HEK293 (cell line): ENCODE data around the gene NRTN.
A peak's percentile ranks its signal among the peaks of the same experiment; 100 is the strongest.

Experiments
- CTCF ChIA-PET: fragments of 350-600 bp; formaldehyde crosslinking; extraction: SDS; loops from one replicate; lab custom pipeline; 2021; ENCODE audit warnings: antibody characterized with exemption; lab: Yijun Ruan, JAX
- POLR2A ChIA-PET: fragments of 300-600 bp; formaldehyde crosslinking; extraction: SDS; loops from one replicate; lab custom pipeline; 2020; ENCODE audit warnings: antibody characterized with exemption, inconsistent platforms; lab: Yijun Ruan, JAX
- H3K27ac ChIP-seq: fragments of 200-500 bp; sonication (Bioruptor generic); 2 replicates; pipeline ENCODE4 v1.5.1; 2014; ENCODE audit warnings: low read depth, low read length, control low read depth, inconsistent platforms; ENCODE audit errors: extremely low read depth
- H3K36me3 ChIP-seq, 2 experiments: fragments of 200-500 bp in 1 of 2; sonication (Bioruptor generic) in 1 of 2; 1 replicate in 1 of 2; 2 replicates in 1 of 2; pipeline ENCODE4 v1.5.1; 2014 to 2017; ENCODE audit warnings: inconsistent platforms in 2 of 2, low read length in 2 of 2; ENCODE audit not compliant: control insufficient read depth in 2 of 2, insufficient read depth in 1 of 2
- H3K4me1 ChIP-seq: fragments of 200-500 bp; sonication (Bioruptor generic); 2 replicates; pipeline ENCODE4 v1.5.1; 2014; ENCODE audit warnings: mild to moderate bottlenecking, low read length, inconsistent platforms; ENCODE audit not compliant: control insufficient read depth, insufficient read depth
- H3K4me3 ChIP-seq: 2 replicates; pipeline ENCODE4 v1.5.1; 2011; ENCODE audit warnings: low read depth, mild to moderate bottlenecking, control low read depth, low read length, moderate library complexity
- H3K9me3 ChIP-seq: fragments of 200-500 bp; sonication (Bioruptor generic); 2 replicates; pipeline ENCODE4 v1.5.1; 2014; ENCODE audit warnings: low read depth, low read length, inconsistent platforms; ENCODE audit not compliant: control insufficient read depth, insufficient read depth
- HOXD13 ChIP-seq: sonication (generic); formaldehyde crosslinking; IDR thresholded peaks from 2 replicates; pipeline ENCODE4 v1.8.0; 2022; ENCODE audit warnings: missing genetic modification reagents, borderline replicate concordance
- SP2 ChIP-seq: fragments of 450-650 bp; formaldehyde crosslinking; IDR thresholded peaks from 2 replicates; pipeline ENCODE4 v1.5.1; 2016; ENCODE audit warnings: missing biosample characterization, missing genetic modification characterization
- SP7 ChIP-seq: fragments of 450-650 bp; formaldehyde crosslinking; IDR thresholded peaks from 2 replicates; pipeline ENCODE4 v1.5.1; 2016; ENCODE audit warnings: missing biosample characterization, missing genetic modification characterization
- ZFHX2 ChIP-seq: fragments of 450-650 bp; formaldehyde crosslinking; conservative IDR thresholded peaks from 2 replicates; pipeline ENCODE4 v1.5.1; 2016; ENCODE audit warnings: missing biosample characterization, missing genetic modification characterization
- ZIC2 ChIP-seq: fragments of 450-650 bp; formaldehyde crosslinking; IDR thresholded peaks from 2 replicates; pipeline ENCODE4 v1.5.1; 2016; ENCODE audit warnings: missing biosample characterization, missing genetic modification characterization
- ZNF132 ChIP-seq: fragments of 450-650 bp; formaldehyde crosslinking; IDR thresholded peaks from 2 replicates; pipeline ENCODE4 v1.5.1; 2017; ENCODE audit warnings: missing biosample characterization, missing genetic modification characterization, borderline replicate concordance
- ZNF133 ChIP-seq: fragments of 450-650 bp; formaldehyde crosslinking; IDR thresholded peaks from 2 replicates; pipeline ENCODE4 v1.5.1; 2016; ENCODE audit warnings: missing biosample characterization, missing genetic modification characterization
- ZNF202 ChIP-seq: fragments of 450-650 bp; formaldehyde crosslinking; IDR thresholded peaks from 2 replicates; pipeline ENCODE4 v1.5.1; 2016; ENCODE audit warnings: missing biosample characterization, missing genetic modification characterization, borderline replicate concordance
- ZNF335 ChIP-seq: fragments of 450-650 bp; formaldehyde crosslinking; conservative IDR thresholded peaks from 2 replicates; pipeline ENCODE4 v1.5.1; 2016; ENCODE audit warnings: missing biosample characterization, missing genetic modification characterization
- ZNF350 ChIP-seq: fragments of 450-650 bp; formaldehyde crosslinking; IDR thresholded peaks from 2 replicates; pipeline ENCODE4 v1.5.0; 2017; ENCODE audit warnings: missing biosample characterization, mild to moderate bottlenecking, missing genetic modification characterization
- ZNF558 ChIP-seq: fragments of 450-650 bp; formaldehyde crosslinking; IDR thresholded peaks from 2 replicates; pipeline ENCODE4 v1.5.1; 2016; ENCODE audit warnings: missing biosample characterization, missing genetic modification characterization
- ZNF626 ChIP-seq: fragments of 450-650 bp; sonication (Bioruptor Pico); formaldehyde crosslinking; IDR thresholded peaks from 2 replicates; pipeline ENCODE4 v1.5.1; 2018; ENCODE audit warnings: missing biosample characterization, missing genetic modification characterization, inconsistent platforms
- ZNF837 ChIP-seq: fragments of 450-650 bp; formaldehyde crosslinking; IDR thresholded peaks from 2 replicates; pipeline ENCODE4 v1.5.1; 2016; ENCODE audit warnings: missing biosample characterization, missing genetic modification characterization
- TF ChIP-seq, protein P1 (sequence below): fragments of 450-650 bp; IDR thresholded peaks from 2 replicates; pipeline ENCODE4 v1.5.1; 2018; ENCODE audit warnings: missing biosample characterization, missing genetic modification characterization
- TF ChIP-seq, protein P2 (sequence below): fragments of 450-650 bp; formaldehyde crosslinking; IDR thresholded peaks from 2 replicates; pipeline ENCODE4 v1.5.1; 2016; ENCODE audit warnings: missing biosample characterization, missing genetic modification characterization
- TF ChIP-seq, protein P3 (sequence below): fragments of 450-650 bp; formaldehyde crosslinking; IDR thresholded peaks from 2 replicates; pipeline ENCODE4 v1.5.1; 2017; ENCODE audit warnings: missing biosample characterization, missing genetic modification characterization
- TF ChIP-seq, protein P4 (sequence below): fragments of 450-650 bp; formaldehyde crosslinking; IDR thresholded peaks from 2 replicates; pipeline ENCODE4 v1.5.1; 2016; ENCODE audit warnings: missing biosample characterization, missing genetic modification characterization

Gene NRTN

DNA sequence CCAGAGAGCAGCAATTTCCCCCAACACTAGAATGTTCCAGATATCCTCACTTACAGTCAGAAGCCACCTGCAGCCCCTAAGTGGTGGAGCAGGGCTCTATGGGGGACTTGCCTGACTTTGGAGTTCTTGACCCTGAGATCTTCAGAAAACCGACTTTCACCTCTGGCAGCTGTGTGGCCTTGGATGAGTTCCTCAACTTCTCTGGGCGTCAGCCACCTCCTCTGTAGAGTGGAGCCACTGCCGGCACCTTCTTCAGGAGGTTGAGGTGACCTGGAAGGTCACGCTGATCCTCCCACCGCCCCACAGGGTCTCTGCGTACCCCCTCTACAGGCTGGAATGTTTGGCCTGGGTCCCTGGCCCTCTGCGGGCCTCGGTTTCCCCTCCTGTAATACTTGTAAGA lies 72.6 kb downstream of the NRTN start:
- ChIA-PET CTCF (interaction anchor here (0.7 to 1.9 kb wide), 5 partner anchors 14 to 73 kb away, joined by 3 to 7 read pairs (median 3); no protein-coding TSS in a partner anchor), POLR2A (no interaction called here)
- no peak overlapping the region for H3K4me3 ChIP-seq
- no peak overlapping the region for H3K27ac ChIP-seq
- H3K36me3 ChIP-seq = no peaks in the 10 kb centered on the region
- H3K9me3 ChIP-seq = no peaks in the 10 kb centered on the region
- TF ChIP-seq ZNF202 (tag by site-specific recombination) = no peak
- TF ChIP-seq ZNF837 = no peak
- no peak for TF ChIP-seq SP2 (tag by site-specific recombination)
- no peak for TF ChIP-seq ZNF133
- TF ChIP-seq SP7 (tag by site-specific recombination) = no peak
- TF ChIP-seq ZNF558 = no peak
- TF ChIP-seq HOXD13 (CRISPR knock-in tag) = no peak
- TF ChIP-seq ZNF350 = no peak
- TF ChIP-seq, protein P1, sequence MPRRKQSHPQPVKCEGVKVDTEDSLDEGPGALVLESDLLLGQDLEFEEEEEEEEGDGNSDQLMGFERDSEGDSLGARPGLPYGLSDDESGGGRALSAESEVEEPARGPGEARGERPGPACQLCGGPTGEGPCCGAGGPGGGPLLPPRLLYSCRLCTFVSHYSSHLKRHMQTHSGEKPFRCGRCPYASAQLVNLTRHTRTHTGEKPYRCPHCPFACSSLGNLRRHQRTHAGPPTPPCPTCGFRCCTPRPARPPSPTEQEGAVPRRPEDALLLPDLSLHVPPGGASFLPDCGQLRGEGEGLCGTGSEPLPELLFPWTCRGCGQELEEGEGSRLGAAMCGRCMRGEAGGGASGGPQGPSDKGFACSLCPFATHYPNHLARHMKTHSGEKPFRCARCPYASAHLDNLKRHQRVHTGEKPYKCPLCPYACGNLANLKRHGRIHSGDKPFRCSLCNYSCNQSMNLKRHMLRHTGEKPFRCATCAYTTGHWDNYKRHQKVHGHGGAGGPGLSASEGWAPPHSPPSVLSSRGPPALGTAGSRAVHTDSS (tag by site-specific recombination) = no peak
- no peak for TF ChIP-seq ZNF626 (tag by site-specific recombination)
- TF ChIP-seq ZNF335 (tag by site-specific recombination) = no peak
- TF ChIP-seq, protein P2, sequence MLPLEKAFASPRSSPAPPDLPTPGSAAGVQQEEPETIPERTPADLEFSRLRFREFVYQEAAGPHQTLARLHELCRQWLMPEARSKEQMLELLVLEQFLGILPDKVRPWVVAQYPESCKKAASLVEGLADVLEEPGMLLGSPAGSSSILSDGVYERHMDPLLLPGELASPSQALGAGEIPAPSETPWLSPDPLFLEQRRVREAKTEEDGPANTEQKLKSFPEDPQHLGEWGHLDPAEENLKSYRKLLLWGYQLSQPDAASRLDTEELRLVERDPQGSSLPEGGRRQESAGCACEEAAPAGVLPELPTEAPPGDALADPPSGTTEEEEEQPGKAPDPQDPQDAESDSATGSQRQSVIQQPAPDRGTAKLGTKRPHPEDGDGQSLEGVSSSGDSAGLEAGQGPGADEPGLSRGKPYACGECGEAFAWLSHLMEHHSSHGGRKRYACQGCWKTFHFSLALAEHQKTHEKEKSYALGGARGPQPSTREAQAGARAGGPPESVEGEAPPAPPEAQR (tag by site-specific recombination) = no peak
- TF ChIP-seq, protein P3, sequence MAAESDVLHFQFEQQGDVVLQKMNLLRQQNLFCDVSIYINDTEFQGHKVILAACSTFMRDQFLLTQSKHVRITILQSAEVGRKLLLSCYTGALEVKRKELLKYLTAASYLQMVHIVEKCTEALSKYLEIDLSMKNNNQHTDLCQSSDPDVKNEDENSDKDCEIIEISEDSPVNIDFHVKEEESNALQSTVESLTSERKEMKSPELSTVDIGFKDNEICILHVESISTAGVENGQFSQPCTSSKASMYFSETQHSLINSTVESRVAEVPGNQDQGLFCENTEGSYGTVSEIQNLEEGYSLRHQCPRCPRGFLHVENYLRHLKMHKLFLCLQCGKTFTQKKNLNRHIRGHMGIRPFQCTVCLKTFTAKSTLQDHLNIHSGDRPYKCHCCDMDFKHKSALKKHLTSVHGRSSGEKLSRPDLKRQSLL = no peak
- TF ChIP-seq, protein P4, sequence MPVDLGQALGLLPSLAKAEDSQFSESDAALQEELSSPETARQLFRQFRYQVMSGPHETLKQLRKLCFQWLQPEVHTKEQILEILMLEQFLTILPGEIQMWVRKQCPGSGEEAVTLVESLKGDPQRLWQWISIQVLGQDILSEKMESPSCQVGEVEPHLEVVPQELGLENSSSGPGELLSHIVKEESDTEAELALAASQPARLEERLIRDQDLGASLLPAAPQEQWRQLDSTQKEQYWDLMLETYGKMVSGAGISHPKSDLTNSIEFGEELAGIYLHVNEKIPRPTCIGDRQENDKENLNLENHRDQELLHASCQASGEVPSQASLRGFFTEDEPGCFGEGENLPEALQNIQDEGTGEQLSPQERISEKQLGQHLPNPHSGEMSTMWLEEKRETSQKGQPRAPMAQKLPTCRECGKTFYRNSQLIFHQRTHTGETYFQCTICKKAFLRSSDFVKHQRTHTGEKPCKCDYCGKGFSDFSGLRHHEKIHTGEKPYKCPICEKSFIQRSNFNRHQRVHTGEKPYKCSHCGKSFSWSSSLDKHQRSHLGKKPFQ (tag by site-specific recombination) = no peak
- no peaks in the 10 kb centered on the region for H3K4me1 ChIP-seq

DNA sequence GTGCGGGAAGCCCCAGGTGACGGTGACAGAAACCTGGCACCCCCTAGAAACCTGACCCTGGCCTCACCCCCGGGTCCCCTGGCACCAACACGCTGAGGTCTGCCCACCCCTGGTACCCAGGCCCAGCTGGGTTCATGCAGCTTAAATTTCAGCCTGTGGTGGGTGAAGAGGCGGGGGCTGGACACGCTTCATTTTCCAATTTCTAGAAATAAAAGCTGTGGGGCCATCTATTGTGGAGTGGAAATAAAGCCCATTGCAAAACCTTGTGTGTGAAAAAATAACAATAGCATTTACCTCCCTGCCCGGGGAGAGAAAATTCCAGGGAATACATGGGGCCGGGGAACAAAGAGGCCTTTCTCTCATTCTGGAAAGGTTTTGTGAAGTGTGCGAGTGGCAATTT lies 73.0 kb downstream of the NRTN start:
- Histone ChIP-seq H3K9me3 (no peaks in the 10 kb centered on the region), H3K36me3 (no peaks in the 10 kb centered on the region), H3K4me1 (no peaks in the 10 kb centered on the region), H3K4me3 (no peak overlapping the region), H3K27ac (no peak overlapping the region)
- TF ChIP-seq ZFHX2 (tag by site-specific recombination) = 0 out of 2 replicates have a peak, but pooled peaks have one; percentile 11
- TF ChIP-seq ZIC2 (tag by site-specific recombination) = peak; percentile 14; the same call in 1 of the 2 replicates
- TF ChIP-seq ZNF132 (tag by site-specific recombination) = no peak
- ChIA-PET POLR2A (no interaction called here), CTCF (interaction anchor here (0.6 to 1.4 kb wide), 4 partner anchors 14 to 74 kb away, joined by 3 to 6 read pairs (median 4); no protein-coding TSS in a partner anchor)
